Neuron (in vitro differentiated cells): ENCODE data around the gene DCAF12.
A peak's percentile ranks its signal among the peaks of the same experiment; 100 is the strongest.

ENCODE experiments used
- H2AFZ ChIP-seq: one replicate; pipeline ENCODE4 v1.6.1; 2013; ENCODE audit warnings: low read depth, mild to moderate bottlenecking, inconsistent platforms, low read length, moderate library complexity
- H3K27me3 ChIP-seq: one replicate; pipeline ENCODE4 v1.6.1; 2013; ENCODE audit warnings: low read length; ENCODE audit not compliant: insufficient read depth
- H3K36me3 ChIP-seq: one replicate; pipeline ENCODE4 v1.6.1; 2013; ENCODE audit warnings: low read length; ENCODE audit not compliant: insufficient read depth
- H3K4me1 ChIP-seq: one replicate; pipeline ENCODE4 v1.6.1; 2013; ENCODE audit warnings: low read length; ENCODE audit not compliant: insufficient read depth
- H3K4me3 ChIP-seq: 2 replicates; pipeline ENCODE4 v1.5.1; 2013; ENCODE audit warnings: mild to moderate bottlenecking, low read length, moderate library complexity
- H3K9me3 ChIP-seq: one replicate; pipeline ENCODE4 v1.6.1; 2013; ENCODE audit warnings: low read length

The DCAF12 gene

DNA sequence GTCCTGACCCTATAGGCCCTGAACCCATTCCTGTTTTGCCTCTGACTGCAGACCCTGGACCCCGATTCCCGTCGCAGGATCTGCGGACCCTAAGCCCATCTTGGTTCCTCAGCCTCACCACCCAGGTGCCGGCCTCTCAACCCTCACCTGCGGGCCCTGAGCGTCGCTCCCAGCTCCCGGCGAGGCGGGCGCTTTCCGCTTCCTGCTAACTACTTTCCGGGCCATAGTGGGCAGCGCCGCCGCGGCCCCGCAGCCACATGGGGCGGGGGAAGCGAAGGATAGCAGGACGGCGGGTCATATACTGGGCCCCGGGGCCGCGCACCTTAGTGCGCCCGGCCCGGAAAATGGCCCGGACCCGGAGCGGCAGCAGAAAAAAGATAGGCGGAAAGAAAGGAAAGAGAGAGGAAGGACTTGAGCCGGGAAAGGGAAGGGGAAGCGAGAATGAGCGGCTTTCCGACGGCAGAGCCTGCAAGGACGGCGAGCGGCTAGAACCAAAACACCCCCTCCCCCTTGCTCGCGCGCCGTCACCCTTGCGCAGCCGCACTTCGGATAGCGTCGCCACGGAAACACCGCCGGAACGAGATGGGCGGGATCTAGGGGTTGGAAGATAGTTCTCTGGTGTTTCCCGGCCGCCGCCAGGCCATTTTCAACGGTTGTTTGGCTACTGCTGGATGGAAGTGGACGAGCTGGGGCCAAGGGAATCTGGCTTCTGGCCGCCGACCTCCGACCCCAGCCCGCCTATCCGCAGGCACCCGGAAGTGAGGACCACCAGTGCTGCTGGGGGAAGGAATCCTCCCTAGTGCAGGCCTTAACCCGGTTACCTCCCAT lies at the start of gene DCAF12:
TSS of gene DCAF12 (minus strand) at position 492 of the 828 bp plus-strand sequence. CDS start at position 225, 267 bp downstream.
- H3K9me3 ChIP-seq: no peaks in the 10 kb centered on the region
- peaks cover 24% of the 10 kb centered on the region for H3K4me1 ChIP-seq
- H3K4me3 ChIP-seq: peak within 1 kb of the TSS; percentile 69
- no peaks in the 10 kb centered on the region for H3K27me3 ChIP-seq
- H3K36me3 ChIP-seq: peaks cover 28% of the 10 kb centered on the region
- H2AFZ ChIP-seq: peak within 1 kb of the TSS; percentile 71

DNA sequence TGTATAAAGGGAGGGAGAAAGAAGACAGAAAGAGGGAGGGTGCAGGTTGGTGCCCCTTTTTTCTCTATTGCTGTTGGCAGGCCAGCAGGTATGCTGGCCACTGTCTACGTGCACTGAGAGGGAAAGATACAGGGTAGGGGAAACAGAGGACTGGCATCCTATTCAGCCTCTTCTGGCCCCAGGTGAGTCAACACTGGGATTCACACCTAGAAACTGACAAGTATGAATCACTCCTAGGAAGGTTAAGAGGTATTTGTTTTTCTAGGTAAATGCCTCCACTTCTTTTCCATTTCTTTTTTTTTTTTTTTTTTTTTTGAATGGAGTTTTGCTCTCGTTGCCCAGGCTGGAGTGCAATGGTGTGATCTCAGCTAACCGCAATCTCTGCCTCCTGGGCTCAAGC lies 49.6 kb upstream of the DCAF12 start:
- Histone ChIP-seq H3K4me1 (peaks cover 8% of the 10 kb centered on the region), H2AFZ (no peak overlapping the region), H3K4me3 (no peak overlapping the region), H3K36me3 (no peaks in the 10 kb centered on the region), H3K9me3 (no peaks in the 10 kb centered on the region), H3K27me3 (no peaks in the 10 kb centered on the region)

DNA sequence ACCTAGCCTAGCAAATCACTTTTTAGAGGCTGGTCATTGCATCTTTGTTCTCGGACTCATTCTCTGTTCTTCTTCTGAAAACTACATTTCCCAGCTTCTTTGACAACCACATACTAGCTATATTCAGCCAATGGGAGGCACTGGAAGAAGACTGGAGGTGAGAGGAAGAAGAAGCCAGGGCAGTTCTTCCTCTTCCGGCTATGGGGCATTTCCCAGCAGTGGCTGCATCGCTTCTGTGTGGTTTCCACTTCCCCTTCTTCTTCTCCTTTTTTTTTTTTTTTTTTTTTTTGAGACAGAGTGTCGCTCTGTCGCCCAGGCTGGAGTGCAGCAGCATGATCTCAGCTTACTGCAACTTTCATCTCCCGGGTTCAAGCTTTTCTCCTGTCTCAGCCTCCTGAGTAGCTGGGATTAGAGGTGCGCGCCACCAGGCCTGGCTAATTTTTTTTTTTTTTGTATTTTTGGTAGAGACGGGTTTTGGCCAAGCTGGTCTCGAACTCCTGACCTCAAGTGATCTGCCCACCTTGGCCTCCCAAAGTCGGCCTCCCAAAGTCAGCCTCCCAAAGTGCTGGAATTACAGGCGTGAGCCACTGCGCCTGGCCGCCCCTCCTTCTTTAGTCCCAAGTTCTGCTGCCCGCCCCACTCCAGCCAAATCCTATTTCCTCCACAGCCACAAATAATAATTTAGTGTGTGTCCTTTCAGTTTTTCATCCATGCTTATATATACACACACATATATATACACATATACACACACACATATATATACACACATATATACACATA lies 45.4 kb upstream of the DCAF12 start:
- H2AFZ ChIP-seq: no peak overlapping the region
- H3K36me3 ChIP-seq: no peaks in the 10 kb centered on the region
- no peak overlapping the region for H3K4me3 ChIP-seq
- no peaks in the 10 kb centered on the region for H3K4me1 ChIP-seq
- H3K9me3 ChIP-seq: no peaks in the 10 kb centered on the region
- no peaks in the 10 kb centered on the region for H3K27me3 ChIP-seq

DNA sequence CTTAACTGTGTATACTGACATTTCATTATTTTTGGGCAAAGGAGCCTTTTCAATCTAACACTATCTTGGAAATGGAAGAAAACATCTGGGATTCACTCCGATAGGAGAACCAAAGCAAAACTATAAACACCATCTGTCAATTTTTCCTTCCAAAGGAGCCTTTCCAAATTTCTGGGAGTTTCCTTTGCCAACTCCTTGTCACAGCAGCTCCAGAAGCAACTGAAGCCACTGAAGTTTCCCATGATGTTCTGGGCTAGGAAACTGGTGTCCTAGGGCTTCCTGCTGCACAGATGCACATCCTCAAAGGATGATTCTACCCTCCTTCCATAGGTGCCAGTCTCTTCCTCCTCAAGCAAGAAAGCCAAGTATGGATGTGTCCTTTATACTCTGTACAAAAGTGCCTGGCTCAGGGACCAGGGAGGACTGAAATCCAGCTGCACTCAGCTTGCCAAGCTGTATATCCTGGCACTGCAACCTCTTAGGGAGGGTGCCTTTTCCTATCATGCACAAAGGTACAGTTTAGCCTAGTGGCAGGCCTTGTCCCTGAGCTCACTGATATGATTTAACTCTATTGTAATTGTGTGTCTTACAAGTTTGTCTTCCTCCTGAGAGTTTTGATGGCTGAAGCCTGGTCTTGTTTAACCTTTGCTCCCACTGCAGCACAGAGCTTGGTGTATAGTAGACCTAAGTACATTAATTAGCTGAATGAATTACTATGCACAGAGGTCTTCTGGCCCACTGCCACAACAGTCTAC lies 43.9 kb upstream of the DCAF12 start:
- Histone ChIP-seq H3K9me3 (no peaks in the 10 kb centered on the region), H3K4me3 (no peak overlapping the region), H2AFZ (no peak overlapping the region), H3K27me3 (no peaks in the 10 kb centered on the region), H3K36me3 (no peaks in the 10 kb centered on the region), H3K4me1 (no peaks in the 10 kb centered on the region)

DNA sequence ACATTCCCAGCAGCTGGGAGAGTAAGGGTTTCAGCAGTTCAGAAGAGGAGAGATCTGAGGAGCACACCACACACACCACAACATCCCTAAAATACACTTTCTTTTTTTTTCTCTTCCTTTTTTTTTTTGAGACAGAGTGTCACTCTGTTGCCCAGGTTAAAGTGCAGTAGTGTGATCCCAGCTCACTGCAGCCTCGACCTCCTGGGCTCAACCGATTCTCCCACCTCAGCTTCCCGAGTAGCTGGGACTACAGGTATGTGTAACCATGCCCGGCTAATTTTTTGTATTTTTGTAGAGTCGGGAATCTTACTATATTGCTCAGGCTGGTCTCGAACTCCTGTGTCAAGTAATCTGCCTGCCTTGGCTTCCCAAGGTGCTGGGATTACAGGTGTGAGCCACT lies 42.6 kb upstream of the DCAF12 start:
- H3K36me3 ChIP-seq: no peaks in the 10 kb centered on the region
- H3K9me3 ChIP-seq: no peaks in the 10 kb centered on the region
- no peak overlapping the region for H2AFZ ChIP-seq
- no peak overlapping the region for H3K4me3 ChIP-seq
- H3K4me1 ChIP-seq: no peaks in the 10 kb centered on the region
- H3K27me3 ChIP-seq: no peaks in the 10 kb centered on the region

DNA sequence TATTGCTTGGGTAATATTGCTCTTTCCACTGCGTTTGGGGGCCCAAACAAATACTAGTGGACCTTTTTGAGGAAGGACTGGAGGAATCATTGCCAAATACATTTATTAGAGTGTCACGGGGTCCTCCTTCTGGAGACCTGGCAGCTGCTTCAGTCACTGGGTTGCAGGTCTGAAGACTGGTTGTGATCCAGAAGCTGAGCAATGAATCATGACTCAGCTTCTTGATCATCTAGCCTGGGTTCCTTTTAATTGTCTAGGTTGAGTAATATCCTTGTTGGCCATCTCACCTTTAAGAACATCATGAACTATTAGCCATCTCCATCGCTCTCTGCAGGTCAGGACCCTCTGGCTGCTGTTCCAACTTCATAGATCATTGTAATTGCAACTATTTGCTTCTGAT lies 36.9 kb upstream of the DCAF12 start:
- Histone ChIP-seq H3K36me3 (no peaks in the 10 kb centered on the region), H3K4me3 (no peak overlapping the region), H3K27me3 (no peaks in the 10 kb centered on the region), H2AFZ (no peak overlapping the region), H3K9me3 (no peaks in the 10 kb centered on the region), H3K4me1 (peaks cover under 1% of the 10 kb centered on the region)

DNA sequence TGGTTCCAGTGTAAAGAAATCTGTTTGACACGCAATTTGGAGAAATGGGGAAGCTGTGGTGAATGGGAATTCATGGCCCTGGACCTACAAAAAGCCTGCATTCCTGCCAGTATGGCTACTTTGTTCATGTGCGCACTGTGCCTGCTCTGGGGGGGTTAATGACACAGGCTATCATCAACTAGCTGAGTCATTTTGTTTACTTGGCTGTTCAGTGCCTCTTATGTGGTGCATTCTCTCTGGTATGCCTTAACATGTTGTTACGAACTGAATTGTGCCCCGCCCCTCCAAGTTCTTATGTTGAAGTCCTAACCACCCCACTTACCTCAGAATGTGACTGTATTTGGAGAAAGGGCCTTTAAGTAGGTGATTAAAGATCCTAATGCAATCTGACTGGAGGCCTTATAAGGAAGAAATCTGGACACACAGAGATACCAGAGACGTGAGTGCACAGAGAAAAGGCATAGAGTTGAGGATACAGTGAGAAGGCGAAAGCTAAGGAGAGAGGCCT lies 31.9 kb upstream of the DCAF12 start:
- H3K9me3 ChIP-seq: no peaks in the 10 kb centered on the region
- no peaks in the 10 kb centered on the region for H3K27me3 ChIP-seq
- H3K4me3 ChIP-seq: no peak overlapping the region
- peaks cover 3% of the 10 kb centered on the region for H3K4me1 ChIP-seq
- H3K36me3 ChIP-seq: no peaks in the 10 kb centered on the region
- H2AFZ ChIP-seq: no peak overlapping the region

DNA sequence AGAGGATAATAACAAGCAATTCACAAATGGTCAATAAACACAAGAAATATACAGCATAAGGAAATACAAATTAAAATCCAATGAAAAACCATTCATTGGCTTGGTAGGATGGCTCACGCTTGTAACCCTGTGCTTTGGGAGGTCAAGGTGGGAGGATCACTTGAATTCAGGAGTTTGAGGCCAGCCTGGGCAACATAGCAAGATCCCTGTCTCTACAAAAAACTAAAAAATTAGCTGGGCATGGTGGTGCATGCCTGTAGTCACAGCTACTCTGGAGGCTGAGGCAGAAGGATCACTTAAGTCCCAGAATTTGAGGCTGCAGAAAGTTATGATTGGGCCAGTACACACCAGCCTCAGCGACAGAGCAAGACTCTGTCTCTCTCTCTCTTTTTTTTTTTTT lies 31.4 kb upstream of the DCAF12 start:
- Histone ChIP-seq H2AFZ (no peak overlapping the region), H3K27me3 (no peaks in the 10 kb centered on the region), H3K36me3 (no peaks in the 10 kb centered on the region), H3K4me3 (no peak overlapping the region), H3K9me3 (no peaks in the 10 kb centered on the region), H3K4me1 (peaks cover 3% of the 10 kb centered on the region)

DNA sequence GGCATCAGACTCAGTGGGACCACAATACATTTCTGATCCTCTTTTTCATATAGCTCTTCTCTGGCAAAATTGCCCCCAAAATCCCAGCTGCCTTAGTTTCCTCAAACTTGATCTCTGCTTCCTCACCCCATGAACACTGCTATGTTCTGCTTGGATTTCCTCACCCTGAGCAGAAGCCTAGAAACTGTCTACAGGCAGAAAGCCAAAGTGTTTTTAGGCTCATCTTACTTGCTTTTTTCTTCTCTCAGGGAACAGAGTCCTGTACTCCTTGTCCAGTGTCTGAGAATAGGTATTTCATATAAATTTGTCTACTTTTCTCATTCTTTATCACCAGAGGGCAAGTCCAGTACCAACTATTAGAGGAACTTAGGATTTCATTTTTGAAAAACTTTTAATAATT lies 30.8 kb upstream of the DCAF12 start:
- Histone ChIP-seq H3K9me3 (no peaks in the 10 kb centered on the region), H3K36me3 (no peaks in the 10 kb centered on the region), H3K4me3 (no peak overlapping the region), H2AFZ (no peak overlapping the region), H3K27me3 (no peaks in the 10 kb centered on the region), H3K4me1 (peaks cover 3% of the 10 kb centered on the region)

DNA sequence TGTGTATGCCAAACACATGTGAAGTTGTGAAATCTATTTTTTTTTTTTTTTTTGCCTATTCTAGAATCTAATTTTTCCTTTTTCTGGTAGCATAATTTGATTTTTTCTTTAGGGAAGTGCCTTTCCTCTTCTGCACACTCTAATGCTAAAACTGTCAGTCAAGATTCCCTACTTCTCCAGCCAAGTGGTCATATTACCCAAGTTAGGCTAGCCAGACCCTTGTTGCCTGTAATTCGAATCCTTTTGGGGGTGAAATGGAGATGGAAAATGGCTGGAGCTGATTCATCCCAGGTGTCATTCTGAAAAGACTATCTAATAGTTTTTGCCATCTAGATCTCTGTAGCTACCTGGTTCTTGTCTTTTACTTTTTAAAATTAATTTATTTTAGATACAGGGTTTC lies 27.6 kb upstream of the DCAF12 start:
- no peaks in the 10 kb centered on the region for H3K27me3 ChIP-seq
- no peaks in the 10 kb centered on the region for H3K9me3 ChIP-seq
- no peak overlapping the region for H3K4me3 ChIP-seq
- H2AFZ ChIP-seq: no peak overlapping the region
- H3K36me3 ChIP-seq: no peaks in the 10 kb centered on the region
- H3K4me1 ChIP-seq: peaks cover 3% of the 10 kb centered on the region

DNA sequence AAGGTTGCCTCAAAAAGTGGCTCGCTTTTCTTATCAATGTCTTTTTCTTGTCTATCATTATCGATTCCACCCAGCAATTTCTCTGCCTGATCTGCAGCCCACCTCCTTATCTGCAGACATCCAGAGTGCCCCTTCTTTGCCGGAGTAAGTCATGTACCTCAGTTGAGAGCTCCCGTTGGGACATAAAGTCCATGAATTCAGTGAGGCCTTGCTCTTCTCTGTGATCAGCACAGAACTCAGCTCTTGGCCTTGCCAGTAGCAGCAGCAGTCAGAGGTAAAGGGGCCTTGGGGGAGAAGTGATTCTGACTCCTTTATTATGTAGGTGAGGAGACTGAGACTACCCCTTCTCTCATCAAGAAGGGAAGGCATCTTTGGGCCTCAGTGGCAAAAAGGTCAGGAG lies 24.9 kb upstream of the DCAF12 start:
- H3K9me3 ChIP-seq: no peaks in the 10 kb centered on the region
- H3K27me3 ChIP-seq: no peaks in the 10 kb centered on the region
- no peaks in the 10 kb centered on the region for H3K4me1 ChIP-seq
- no peak overlapping the region for H3K4me3 ChIP-seq
- no peak overlapping the region for H2AFZ ChIP-seq
- H3K36me3 ChIP-seq: no peaks in the 10 kb centered on the region

DNA sequence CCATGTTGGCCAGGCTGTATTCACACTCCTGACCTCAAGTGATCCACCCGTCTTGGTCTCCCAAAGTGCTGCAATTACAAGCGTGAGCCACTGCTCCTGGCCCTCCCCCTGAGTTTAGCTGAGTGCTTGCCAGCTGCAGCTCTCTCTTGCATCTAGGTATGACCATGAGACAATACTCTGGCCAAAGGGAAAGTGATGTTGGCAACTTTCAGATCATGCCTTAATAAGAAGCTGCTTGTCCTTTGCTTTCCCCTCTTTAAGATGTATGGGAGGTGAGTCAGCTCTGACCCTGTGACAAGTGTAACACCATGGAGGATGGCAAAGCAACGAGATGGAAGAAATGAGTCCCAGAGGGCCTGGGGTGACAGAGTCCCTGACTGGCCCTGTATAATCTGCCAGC lies 18.7 kb upstream of the DCAF12 start:
- no peaks in the 10 kb centered on the region for H3K9me3 ChIP-seq
- no peaks in the 10 kb centered on the region for H3K27me3 ChIP-seq
- H3K36me3 ChIP-seq: no peaks in the 10 kb centered on the region

DNA sequence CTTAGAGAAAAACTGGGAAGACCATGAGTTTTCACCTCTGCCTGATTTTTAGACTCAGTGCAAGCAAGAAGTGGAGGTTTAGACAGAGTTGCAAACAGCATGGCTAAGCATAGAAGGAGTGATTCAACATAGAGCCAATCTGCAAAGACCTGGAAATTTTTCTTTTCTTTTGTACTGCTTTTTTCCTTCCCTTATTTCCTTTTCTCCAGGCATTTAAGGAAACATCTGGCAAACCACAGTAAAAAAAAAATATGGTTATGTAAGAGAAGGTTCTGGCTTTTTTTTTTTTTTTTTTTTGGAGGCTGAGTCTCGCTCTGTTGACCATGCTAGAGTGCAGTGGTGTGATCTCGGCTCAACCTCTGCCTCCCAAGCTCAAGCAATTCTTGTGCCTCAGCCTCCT lies 16.6 kb upstream of the DCAF12 start:
- no peaks in the 10 kb centered on the region for H3K9me3 ChIP-seq
- H3K36me3 ChIP-seq: no peaks in the 10 kb centered on the region
- no peak overlapping the region for H2AFZ ChIP-seq
- no peaks in the 10 kb centered on the region for H3K27me3 ChIP-seq
- H3K4me1 ChIP-seq: no peaks in the 10 kb centered on the region
- H3K4me3 ChIP-seq: no peak overlapping the region

More for the DNA sequence above, 18.7 kb upstream of the DCAF12 start:
- H3K4me1 ChIP-seq: no peaks in the 10 kb centered on the region
- no peak overlapping the region for H3K4me3 ChIP-seq
- H2AFZ ChIP-seq: no peak overlapping the region
